Activated CD4-positive, alpha-beta T cell treated with anti-CD3 and anti-CD28 coated beads for 1 hour (primary cell): ENCODE data around the gene RASAL1.

ENCODE experiments used
- DNase-seq: peaks from one replicate; pipeline ENCODE4 v3.0.0-alpha.2; 2020

The RASAL1 gene

DNA sequence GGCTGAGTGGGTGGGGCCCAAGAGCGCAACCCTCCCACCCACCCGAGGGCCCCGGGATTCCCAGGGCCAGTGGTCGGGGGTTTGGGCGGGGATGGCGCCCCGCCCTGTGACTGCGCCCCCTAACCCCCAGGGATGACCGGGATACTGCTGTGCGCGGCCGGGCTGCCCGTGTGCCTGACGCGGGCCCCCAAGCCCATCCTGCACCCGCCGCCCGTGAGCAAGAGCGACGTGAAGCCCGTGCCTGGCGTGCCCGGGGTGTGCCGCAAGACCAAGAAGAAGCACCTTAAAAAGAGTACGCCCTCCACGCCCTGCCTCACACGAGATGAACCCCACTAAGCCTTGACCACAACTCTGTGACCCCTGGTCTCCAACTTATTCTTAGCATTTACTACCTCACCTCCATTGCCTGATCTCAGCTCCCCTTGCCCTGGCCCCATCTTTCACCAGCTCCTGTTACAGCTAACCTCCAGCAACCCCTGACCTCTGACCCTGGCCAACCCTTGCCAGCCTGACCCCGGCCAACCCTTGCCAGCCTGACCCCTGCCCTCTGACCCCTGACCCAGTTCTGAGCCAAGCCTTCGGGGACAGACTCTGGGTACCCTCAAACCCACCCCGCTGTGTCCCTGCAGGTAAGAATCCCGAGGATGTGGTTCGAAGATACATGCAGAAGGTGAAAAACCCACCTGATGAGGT lies 42.0 kb downstream of the RASAL1 start:
- no peak for DNase-seq

GRCh38 chr12:113092607-113093408 lies 42.8 kb downstream of the RASAL1 start:
- no peak for DNase-seq

DNA sequence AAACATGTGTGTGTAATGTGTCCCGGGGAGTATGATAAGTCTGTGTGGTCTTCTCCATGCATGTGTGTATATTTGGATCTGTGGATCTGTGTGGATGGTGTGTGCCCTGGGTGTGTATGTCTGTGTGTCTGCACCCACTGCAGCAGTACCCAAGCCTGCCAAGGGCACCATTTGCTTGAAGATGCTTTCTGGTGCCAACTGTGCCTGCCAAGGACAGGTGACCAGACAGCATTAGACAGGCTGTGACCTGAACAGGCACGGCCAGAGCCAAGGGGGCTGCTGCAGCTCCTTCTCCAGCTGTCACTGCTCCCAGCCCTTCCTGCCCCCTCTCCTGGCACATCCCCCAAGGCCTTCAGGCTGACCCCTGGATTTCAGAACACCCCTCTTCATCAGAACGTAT lies 44.1 kb downstream of the RASAL1 start:
- no peak for DNase-seq

DNA sequence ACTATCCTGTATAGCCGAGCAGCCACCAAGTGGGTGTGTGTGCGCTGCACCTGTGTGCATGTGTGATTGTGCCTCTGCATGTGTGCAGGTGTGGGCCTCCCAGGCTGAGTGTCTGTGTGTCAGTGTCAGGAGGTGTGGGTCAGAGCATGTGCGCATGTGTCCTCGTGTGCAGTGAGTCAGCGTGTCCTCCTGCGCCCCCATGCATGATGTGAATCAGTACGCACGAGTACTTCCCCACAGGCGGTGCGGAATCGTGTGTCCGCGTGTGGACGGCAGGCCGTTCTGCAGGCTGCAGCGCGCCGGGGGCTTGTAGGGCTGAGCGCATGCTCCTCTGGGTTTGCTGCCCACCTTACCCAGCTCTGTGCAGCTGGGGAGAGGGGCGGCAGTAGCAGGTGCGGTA lies 44.8 kb downstream of the RASAL1 start:
- DNase-seq, result no peak

DNA sequence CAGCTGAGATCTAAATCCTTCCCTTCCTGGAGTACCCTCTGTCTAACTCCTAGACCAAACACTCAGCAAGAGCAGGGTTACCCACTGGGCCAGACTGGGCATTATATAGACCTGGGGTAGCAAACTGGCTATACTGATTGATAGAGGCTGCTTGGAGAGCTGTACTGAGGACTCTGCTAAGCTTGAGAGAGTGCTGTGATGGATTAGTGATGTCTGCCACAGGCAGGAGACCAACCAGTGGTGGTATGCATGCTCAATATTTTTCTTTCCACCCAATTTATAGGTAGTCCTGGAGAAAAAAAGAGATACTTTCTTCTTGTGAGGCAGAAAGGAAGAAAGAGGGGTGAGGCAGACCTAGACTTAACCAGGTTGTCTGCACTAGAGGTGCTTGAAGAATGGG lies 45.7 kb downstream of the RASAL1 start:
- no peak for DNase-seq

DNA sequence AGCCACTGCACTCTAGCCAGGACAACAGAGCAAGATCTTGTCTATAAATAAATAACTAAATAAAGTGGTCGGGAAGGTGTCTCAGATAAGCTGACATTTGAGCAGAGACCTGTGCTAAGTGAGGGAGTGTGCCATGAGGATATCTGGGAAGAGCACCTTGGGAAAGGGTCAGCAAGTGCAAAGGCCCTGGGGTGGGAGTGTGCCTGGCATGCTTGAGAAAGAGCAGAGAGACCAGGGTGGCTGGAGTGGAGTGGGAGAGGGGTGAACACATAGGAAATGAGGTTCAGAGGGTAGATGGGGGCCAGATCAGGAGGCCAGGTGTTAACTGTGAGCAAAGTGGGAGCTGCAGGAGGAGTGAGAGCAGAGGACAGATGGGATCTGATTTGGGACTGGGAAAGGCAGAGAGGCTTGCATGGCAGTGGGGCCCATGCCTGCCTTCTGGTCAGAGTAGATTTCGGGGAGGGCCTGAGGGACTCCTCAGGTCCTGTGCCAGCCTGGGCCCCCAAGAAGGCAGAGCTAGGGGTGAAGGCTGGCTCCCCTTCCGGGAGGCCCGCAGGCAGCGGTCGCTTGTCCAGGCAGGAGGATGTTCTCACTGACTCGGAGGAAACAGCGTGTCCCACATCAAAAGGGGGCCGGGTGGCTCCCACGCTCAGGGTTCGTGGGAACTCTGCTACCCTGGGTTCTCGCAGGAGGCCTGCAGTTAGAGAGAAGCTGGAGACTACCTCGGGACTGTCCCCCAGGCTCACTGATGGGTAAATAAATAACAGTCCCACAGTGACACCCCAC lies 46.4 kb downstream of the RASAL1 start:
- peak; percentile 20 for DNase-seq

GRCh38 chr12:113088037-113088436 lies 47.5 kb downstream of the RASAL1 start:
- DNase-seq, result no peak

DNA sequence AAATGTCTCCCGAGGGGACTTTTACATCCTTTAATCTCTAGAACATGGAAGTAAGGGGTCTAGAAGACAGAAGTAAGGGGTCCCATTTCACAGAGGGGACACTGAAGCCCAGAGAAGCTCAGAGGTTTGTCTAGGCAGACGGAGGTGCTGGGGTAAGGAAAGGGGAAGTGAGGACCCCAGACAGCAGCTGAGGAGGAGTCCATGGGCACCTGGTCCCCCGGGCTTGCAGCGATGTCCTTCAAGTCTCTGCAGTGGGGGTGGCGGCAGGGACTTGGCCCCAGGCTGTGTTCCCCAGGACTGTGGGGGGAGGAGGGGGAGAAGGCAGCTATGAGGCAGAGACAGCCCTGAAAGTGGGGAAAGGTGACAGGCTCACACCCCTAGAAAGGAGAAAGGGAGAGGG lies 48.4 kb downstream of the RASAL1 start:
- DNase-seq, result no peak

DNA sequence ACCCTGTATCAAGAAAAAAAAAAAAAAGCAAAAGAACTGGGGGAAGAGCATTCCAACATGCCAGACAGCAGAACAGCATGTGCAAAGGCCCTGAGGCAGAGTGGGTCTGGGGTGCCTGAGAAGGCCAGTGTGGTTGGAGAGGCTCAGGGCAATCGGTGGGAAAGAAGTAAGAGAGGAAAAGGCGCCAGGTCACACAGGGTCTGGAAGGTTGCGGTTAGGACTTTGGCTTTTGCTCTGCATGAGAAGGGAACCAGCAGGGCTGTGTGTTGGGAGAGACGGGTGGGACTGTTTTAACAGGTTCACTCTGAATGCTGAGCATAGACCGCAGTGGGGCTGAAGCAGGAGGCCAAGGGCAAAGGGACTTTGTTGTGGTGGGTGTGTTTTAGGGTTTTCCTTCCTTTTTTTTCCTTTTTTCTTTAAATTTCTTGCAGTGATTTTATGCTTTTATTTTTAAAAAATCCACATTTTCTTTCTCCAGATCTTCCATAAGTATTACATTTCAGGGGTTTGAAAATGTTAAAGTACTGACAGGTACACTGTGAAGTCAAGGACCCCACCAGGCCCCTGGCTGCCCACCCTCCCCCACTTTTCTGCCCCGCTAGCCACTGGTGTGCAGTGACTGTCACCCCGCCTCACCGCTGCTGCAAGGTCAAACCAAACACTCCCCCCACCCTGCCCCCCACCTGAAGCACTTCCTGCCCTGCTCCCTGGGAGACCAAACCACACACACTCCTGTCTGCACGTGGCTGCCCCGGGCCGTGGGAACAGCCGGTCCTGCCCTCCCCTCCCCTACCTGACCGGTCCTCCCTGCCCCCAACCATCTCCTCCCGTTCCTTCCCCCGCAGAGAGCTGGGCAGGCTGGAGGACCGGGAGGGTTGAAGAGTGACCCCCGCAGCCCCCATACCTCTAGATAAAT lies 49.1 kb downstream of the RASAL1 start:
- DNase-seq, result no peak

DNA sequence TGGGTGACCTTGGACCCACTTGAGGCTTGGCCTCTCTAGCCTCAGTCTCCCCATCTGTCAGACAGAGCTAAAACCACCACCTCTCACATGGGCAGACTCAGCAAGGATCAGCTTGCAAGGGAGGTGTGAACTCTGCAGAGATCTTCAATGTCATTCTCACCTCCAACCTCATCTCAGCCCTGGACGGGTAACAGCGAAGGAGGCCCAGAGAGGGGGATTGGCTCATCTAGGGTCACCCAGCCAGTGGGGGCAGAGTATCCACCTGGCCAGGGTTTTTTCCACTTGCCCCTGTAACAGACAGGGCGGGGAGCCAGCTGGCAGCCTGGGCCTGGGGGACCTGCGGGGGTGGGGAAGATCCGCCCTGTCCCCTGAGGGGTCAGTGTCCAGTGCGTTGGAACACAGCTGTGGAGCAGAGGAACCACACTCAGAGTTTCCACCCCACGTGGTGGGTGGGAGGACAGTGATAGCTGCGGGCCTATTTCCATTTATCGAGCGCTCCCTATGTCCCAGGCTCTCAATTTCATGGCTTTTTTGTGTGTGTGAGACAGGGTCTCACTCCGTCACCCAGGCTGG lies 51.6 kb downstream of the RASAL1 start:
- DNase-seq, result no peak

GRCh38 chr12:113082486-113083148 lies 52.9 kb downstream of the RASAL1 start:
- no peak for DNase-seq

DNA sequence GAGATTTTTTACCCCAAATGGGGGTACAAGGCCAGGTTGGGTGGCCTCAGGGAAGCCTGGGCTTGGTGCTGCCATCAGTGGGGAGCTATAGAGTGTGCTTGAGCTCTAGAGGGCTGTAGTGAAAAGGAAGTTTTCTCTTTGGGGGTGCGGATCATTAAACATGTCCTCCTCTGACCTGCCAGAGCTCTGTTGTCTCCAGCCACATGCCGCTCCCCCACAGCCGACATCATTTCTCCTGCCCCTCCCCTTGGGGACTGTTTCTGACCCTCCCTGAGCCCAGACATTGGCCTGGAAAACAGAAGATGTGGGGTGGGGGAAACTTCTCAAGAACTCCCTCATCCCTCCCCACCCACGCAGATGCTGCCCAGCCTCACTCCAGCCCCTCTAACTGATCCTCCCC lies 53.7 kb downstream of the RASAL1 start:
- DNase-seq, result no peak

DNA sequence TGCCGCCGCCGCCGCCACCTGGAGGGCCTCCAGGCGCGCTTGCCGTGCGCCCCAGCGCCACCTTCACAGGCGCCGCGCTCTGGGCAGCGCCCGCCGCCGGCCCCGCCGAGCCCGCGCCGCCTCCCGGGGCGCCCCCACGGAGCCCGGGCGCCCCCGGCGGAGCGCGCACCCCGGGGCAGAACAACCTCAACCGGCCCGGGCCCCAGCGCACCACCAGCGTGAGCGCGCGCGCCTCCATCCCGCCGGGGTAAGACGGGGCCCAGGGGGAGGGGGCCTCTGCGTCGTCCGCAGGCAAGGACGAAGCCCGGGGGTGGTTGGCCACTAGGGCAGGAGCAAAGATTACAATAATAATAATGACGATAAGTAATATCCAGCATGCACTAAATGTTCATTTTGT lies 57.7 kb downstream of the RASAL1 start:
- DNase-seq, result no peak

GRCh38 chr12:113077057-113077858 lies 58.3 kb downstream of the RASAL1 start:
- DNase-seq, result no peak

- DNase-seq, result no peak
Observed at GRCh38 chr12:113075137-113075683, 60.4 kb downstream of the RASAL1 start.

- DNase-seq, result no peak
Observed at GRCh38 chr12:113073586-113073985, 62.0 kb downstream of the RASAL1 start.

GRCh38 chr12:113072136-113072535 lies 63.4 kb downstream of the RASAL1 start:
- DNase-seq, result no peak

DNA sequence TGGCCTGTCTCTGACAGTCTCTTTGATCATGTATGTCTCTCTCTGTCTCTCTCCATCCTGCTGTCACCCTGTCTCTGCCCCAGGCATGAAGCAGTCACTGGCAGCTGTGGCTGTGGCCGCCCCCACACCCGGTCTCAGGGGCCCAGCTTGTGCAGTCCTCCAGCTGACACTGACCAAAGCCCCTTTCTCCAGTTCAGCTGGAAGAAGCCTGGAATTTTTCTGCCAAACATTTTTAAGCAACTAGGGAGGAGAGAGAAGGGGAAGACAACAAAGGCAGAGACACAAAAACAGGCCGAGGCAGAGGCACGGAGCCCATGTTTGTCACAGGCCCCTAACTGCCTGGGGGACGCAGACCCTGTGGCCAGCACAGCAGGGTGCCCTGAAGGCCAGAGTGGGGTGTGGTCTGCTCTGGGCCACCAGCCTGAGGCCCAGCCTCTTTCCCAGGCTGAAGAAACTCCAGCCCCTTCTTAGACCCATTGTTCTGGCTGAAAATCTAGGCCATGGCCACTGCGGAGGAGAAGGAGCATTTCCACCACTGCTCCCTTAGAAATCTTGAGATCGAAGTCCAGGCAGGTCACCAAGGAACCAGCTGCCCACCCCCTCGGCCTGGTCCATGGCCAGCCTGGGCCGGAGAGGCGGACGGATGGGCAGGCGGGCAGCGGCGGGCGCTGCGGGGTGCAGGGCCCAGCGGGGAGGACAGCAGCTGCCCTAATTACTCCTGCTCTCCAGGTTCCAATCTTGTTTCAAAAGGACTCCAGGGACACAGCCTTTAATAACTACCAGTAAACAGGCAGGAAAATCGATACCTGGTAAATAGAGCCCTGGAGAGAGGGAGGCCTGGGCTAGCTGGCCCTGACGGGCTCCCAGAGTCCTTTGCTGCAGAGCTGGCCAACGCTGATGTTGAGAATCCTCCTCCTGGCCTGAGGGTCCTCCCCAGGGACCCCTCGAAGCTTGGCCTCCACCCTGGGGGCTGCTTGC lies 64.1 kb downstream of the RASAL1 start:
- no peak for DNase-seq
